ENCODE measurements around the gene METTL21C. TPM values are rescaled to one million over a fixed set of nuclear protein-coding genes. Genes with fewer than 3 reads are reported as not detected.

The METTL21C gene
- total RNA-seq, 1 experiment from 2014 or later, result not detected

- no peak overlapping the region for H3K27ac ChIP-seq (ENCODE audit: low read length)
- no peak overlapping the region for H2AFZ ChIP-seq (ENCODE audit: low read length)
- H3K9me2 ChIP-seq (replicated peaks; ENCODE audit: insufficient read depth, low read length), result no peaks in the 10 kb centered on the region
- no peaks in the 10 kb centered on the region for H3K79me2 ChIP-seq (ENCODE audit: low read length)
- no peak overlapping the region for H3K9ac ChIP-seq (ENCODE audit: low read length)
- H3K4me3 ChIP-seq (ENCODE audit: low read length), result no peak overlapping the region
- H3K9me3 ChIP-seq (ENCODE audit: low read length), result no peaks in the 10 kb centered on the region
- H3K36me3 ChIP-seq (ENCODE audit: insufficient read depth, low read length), result no peaks in the 10 kb centered on the region
- no peak for DNase-seq
- no peaks in the 10 kb centered on the region for H3K4me1 ChIP-seq (ENCODE audit: low read length)
- no peaks in the 10 kb centered on the region for H3K27me3 ChIP-seq (ENCODE audit: low read length)
- no peaks in the 10 kb centered on the region for H4K20me1 ChIP-seq (ENCODE audit: insufficient read depth, low read depth, low read length)
- no peak overlapping the region for H3K4me2 ChIP-seq (ENCODE audit: low read depth, low read length, poor library complexity, severe bottlenecking)
Observed at GRCh38 chr13:102702965-102703725, 8.3 kb upstream of the METTL21C start.

GRCh38 chr13:102701331-102701730 lies 6.5 kb upstream of the METTL21C start:
- H4K20me1 ChIP-seq (ENCODE audit: insufficient read depth, low read depth, low read length), result no peaks in the 10 kb centered on the region
- H3K9me2 ChIP-seq (replicated peaks; ENCODE audit: insufficient read depth, low read length), result no peaks in the 10 kb centered on the region
- H3K4me2 ChIP-seq (ENCODE audit: low read depth, low read length, poor library complexity, severe bottlenecking), result no peak overlapping the region
- H3K9me3 ChIP-seq (ENCODE audit: low read length), result no peaks in the 10 kb centered on the region
- H3K27ac ChIP-seq (ENCODE audit: low read length), result no peak overlapping the region
- H3K4me1 ChIP-seq (ENCODE audit: low read length), result no peaks in the 10 kb centered on the region
- no peak for DNase-seq
- no peak overlapping the region for H2AFZ ChIP-seq (ENCODE audit: low read length)
- no peaks in the 10 kb centered on the region for H3K27me3 ChIP-seq (ENCODE audit: low read length)
- H3K9ac ChIP-seq (ENCODE audit: low read length), result no peak overlapping the region
- H3K36me3 ChIP-seq (ENCODE audit: insufficient read depth, low read length), result no peaks in the 10 kb centered on the region
- H3K4me3 ChIP-seq (ENCODE audit: low read length), result no peak overlapping the region
- H3K79me2 ChIP-seq (ENCODE audit: low read length), result no peaks in the 10 kb centered on the region

- Histone ChIP-seq H3K4me3 (ENCODE audit: low read length) (no peak overlapping the region), H3K27me3 (ENCODE audit: low read length) (no peaks in the 10 kb centered on the region), H3K9ac (ENCODE audit: low read length) (no peak overlapping the region), H3K4me2 (ENCODE audit: low read depth, low read length, poor library complexity, severe bottlenecking) (no peak overlapping the region), H2AFZ (ENCODE audit: low read length) (no peak overlapping the region), H3K27ac (ENCODE audit: low read length) (no peak overlapping the region), H3K4me1 (ENCODE audit: low read length) (no peaks in the 10 kb centered on the region), H3K9me3 (ENCODE audit: low read length) (no peaks in the 10 kb centered on the region), H3K9me2 (replicated peaks; ENCODE audit: insufficient read depth, low read length) (no peaks in the 10 kb centered on the region), H3K79me2 (ENCODE audit: low read length) (no peaks in the 10 kb centered on the region), H4K20me1 (ENCODE audit: insufficient read depth, low read depth, low read length) (no peaks in the 10 kb centered on the region), H3K36me3 (ENCODE audit: insufficient read depth, low read length) (no peaks in the 10 kb centered on the region)
- DNase-seq, result no peak
Observed at GRCh38 chr13:102700088-102701031, 5.5 kb upstream of the METTL21C start.

- Histone ChIP-seq H3K9ac (ENCODE audit: low read length) (no peak overlapping the region), H3K36me3 (ENCODE audit: insufficient read depth, low read length) (no peaks in the 10 kb centered on the region), H3K4me1 (ENCODE audit: low read length) (no peaks in the 10 kb centered on the region), H3K27me3 (ENCODE audit: low read length) (no peaks in the 10 kb centered on the region), H3K9me3 (ENCODE audit: low read length) (no peaks in the 10 kb centered on the region), H3K4me3 (ENCODE audit: low read length) (no peak overlapping the region), H3K27ac (ENCODE audit: low read length) (no peak overlapping the region), H3K9me2 (replicated peaks; ENCODE audit: insufficient read depth, low read length) (no peaks in the 10 kb centered on the region), H4K20me1 (ENCODE audit: insufficient read depth, low read depth, low read length) (no peaks in the 10 kb centered on the region), H3K79me2 (ENCODE audit: low read length) (no peaks in the 10 kb centered on the region), H2AFZ (ENCODE audit: low read length) (no peak overlapping the region), H3K4me2 (ENCODE audit: low read depth, low read length, poor library complexity, severe bottlenecking) (no peak overlapping the region)
- DNase-seq, result no peak
Observed at GRCh38 chr13:102699504-102699903, 4.7 kb upstream of the METTL21C start.

GRCh38 chr13:102698649-102698980 lies 3.8 kb upstream of the METTL21C start:
- Histone ChIP-seq H3K4me2 (ENCODE audit: low read depth, low read length, poor library complexity, severe bottlenecking) (no peak overlapping the region), H3K36me3 (ENCODE audit: insufficient read depth, low read length) (no peaks in the 10 kb centered on the region), H3K27ac (ENCODE audit: low read length) (no peak overlapping the region), H3K79me2 (ENCODE audit: low read length) (no peaks in the 10 kb centered on the region), H3K9ac (ENCODE audit: low read length) (no peak overlapping the region), H3K4me1 (ENCODE audit: low read length) (no peaks in the 10 kb centered on the region), H3K9me3 (ENCODE audit: low read length) (no peaks in the 10 kb centered on the region), H3K27me3 (ENCODE audit: low read length) (no peaks in the 10 kb centered on the region), H2AFZ (ENCODE audit: low read length) (no peak overlapping the region), H4K20me1 (ENCODE audit: insufficient read depth, low read depth, low read length) (no peaks in the 10 kb centered on the region), H3K9me2 (replicated peaks; ENCODE audit: insufficient read depth, low read length) (no peaks in the 10 kb centered on the region), H3K4me3 (ENCODE audit: low read length) (no peak overlapping the region)
- DNase-seq, result no peak

- H2AFZ ChIP-seq (ENCODE audit: low read length), result no peak overlapping the region
- no peaks in the 10 kb centered on the region for H3K27me3 ChIP-seq (ENCODE audit: low read length)
- no peak overlapping the region for H3K4me2 ChIP-seq (ENCODE audit: low read depth, low read length, poor library complexity, severe bottlenecking)
- H3K79me2 ChIP-seq (ENCODE audit: low read length), result no peaks in the 10 kb centered on the region
- no peaks in the 10 kb centered on the region for H3K9me2 ChIP-seq (replicated peaks; ENCODE audit: insufficient read depth, low read length)
- no peak overlapping the region for H3K9ac ChIP-seq (ENCODE audit: low read length)
- DNase-seq, result no peak
- no peaks in the 10 kb centered on the region for H3K36me3 ChIP-seq (ENCODE audit: insufficient read depth, low read length)
- H3K27ac ChIP-seq (ENCODE audit: low read length), result no peak overlapping the region
- H3K4me1 ChIP-seq (ENCODE audit: low read length), result no peaks in the 10 kb centered on the region
- H3K4me3 ChIP-seq (ENCODE audit: low read length), result no peak overlapping the region
- H4K20me1 ChIP-seq (ENCODE audit: insufficient read depth, low read depth, low read length), result no peaks in the 10 kb centered on the region
- no peaks in the 10 kb centered on the region for H3K9me3 ChIP-seq (ENCODE audit: low read length)
Observed at GRCh38 chr13:102697929-102698648, 3.2 kb upstream of the METTL21C start.

GRCh38 chr13:102697264-102697663 lies 2.4 kb upstream of the METTL21C start:
- Histone ChIP-seq H2AFZ (ENCODE audit: low read length) (no peak overlapping the region), H3K9me3 (ENCODE audit: low read length) (no peaks in the 10 kb centered on the region), H3K9me2 (replicated peaks; ENCODE audit: insufficient read depth, low read length) (no peaks in the 10 kb centered on the region), H3K4me2 (ENCODE audit: low read depth, low read length, poor library complexity, severe bottlenecking) (no peak overlapping the region), H3K79me2 (ENCODE audit: low read length) (no peaks in the 10 kb centered on the region), H3K9ac (ENCODE audit: low read length) (no peak overlapping the region), H3K4me3 (ENCODE audit: low read length) (no peak overlapping the region), H4K20me1 (ENCODE audit: insufficient read depth, low read depth, low read length) (no peaks in the 10 kb centered on the region), H3K27me3 (ENCODE audit: low read length) (no peaks in the 10 kb centered on the region), H3K4me1 (ENCODE audit: low read length) (no peaks in the 10 kb centered on the region), H3K27ac (ENCODE audit: low read length) (no peak overlapping the region), H3K36me3 (ENCODE audit: insufficient read depth, low read length) (no peaks in the 10 kb centered on the region)
- DNase-seq, result no peak

GRCh38 chr13:102696465-102696864 lies 1.6 kb upstream of the METTL21C start:
- Histone ChIP-seq H3K4me3 (ENCODE audit: low read length) (no peak overlapping the region), H3K9ac (ENCODE audit: low read length) (no peak overlapping the region), H2AFZ (ENCODE audit: low read length) (no peak overlapping the region), H3K9me3 (ENCODE audit: low read length) (no peaks in the 10 kb centered on the region), H3K27ac (ENCODE audit: low read length) (no peak overlapping the region), H3K27me3 (ENCODE audit: low read length) (no peaks in the 10 kb centered on the region), H3K4me1 (ENCODE audit: low read length) (no peaks in the 10 kb centered on the region), H3K36me3 (ENCODE audit: insufficient read depth, low read length) (no peaks in the 10 kb centered on the region), H3K79me2 (ENCODE audit: low read length) (no peaks in the 10 kb centered on the region), H4K20me1 (ENCODE audit: insufficient read depth, low read depth, low read length) (no peaks in the 10 kb centered on the region), H3K4me2 (ENCODE audit: low read depth, low read length, poor library complexity, severe bottlenecking) (no peak overlapping the region), H3K9me2 (replicated peaks; ENCODE audit: insufficient read depth, low read length) (no peaks in the 10 kb centered on the region)
- DNase-seq, result no peak

All from Karpas-422 (cell line).